DOHH2 (cell line): ENCODE measurements around the gene CNPY2.

Experiments used
- H3F3A ChIP-seq: fragments of 200-600 bp; sonication (generic), shearing (Covaris generic); 2 replicates; pipeline ENCODE4 v1.6.0; 2016; ENCODE audit warnings: antibody characterized with exemption, mild to moderate bottlenecking; ENCODE audit not compliant: control insufficient read depth, insufficient read depth
- H3K27ac ChIP-seq: fragments of 200-600 bp; sonication (generic); 2 replicates; pipeline ENCODE4 v1.5.1; 2014; ENCODE audit warnings: low read depth, mild to moderate bottlenecking, low read length, moderate library complexity
- H3K27me3 ChIP-seq: fragments of 200-600 bp; sonication (generic); 2 replicates; pipeline ENCODE4 v1.6.1; 2014; ENCODE audit warnings: mild to moderate bottlenecking, low read length, mixed read lengths; ENCODE audit not compliant: control insufficient read depth
- H3K36me3 ChIP-seq: fragments of 200-600 bp; sonication (generic); 2 replicates; pipeline ENCODE4 v1.6.1; 2014; ENCODE audit warnings: mild to moderate bottlenecking, low read length, moderate library complexity, mixed read lengths; ENCODE audit not compliant: control insufficient read depth
- H3K4me1 ChIP-seq: fragments of 200-600 bp; sonication (generic); 2 replicates; pipeline ENCODE4 v1.6.1; 2014; ENCODE audit warnings: mild to moderate bottlenecking, low read length, mixed read lengths; ENCODE audit not compliant: control insufficient read depth
- H3K4me2 ChIP-seq: fragments of 200-600 bp; sonication (generic); 2 replicates; pipeline ENCODE4 v1.6.0; 2014; ENCODE audit warnings: mild to moderate bottlenecking, low read length, moderate library complexity
- H3K4me3 ChIP-seq: fragments of 200-600 bp; sonication (generic); 2 replicates; pipeline ENCODE4 v1.5.1; 2014; ENCODE audit warnings: mild to moderate bottlenecking, low read length, mixed read lengths
- H3K79me2 ChIP-seq: fragments of 200-600 bp; sonication (generic); 2 replicates; pipeline ENCODE4 v1.6.1; 2014; ENCODE audit warnings: mild to moderate bottlenecking, low read length, mixed read lengths; ENCODE audit not compliant: control insufficient read depth
- H3K9me2 ChIP-seq: fragments of 200-600 bp; sonication (generic); replicated peaks from 2 replicates; pipeline ENCODE4 v1.6.1; 2014; ENCODE audit warnings: mild to moderate bottlenecking, low read length, mixed read lengths; ENCODE audit not compliant: control insufficient read depth
- H3K9me3 ChIP-seq: fragments of 200-600 bp; sonication (generic); 2 replicates; pipeline ENCODE4 v1.6.1; 2014; ENCODE audit warnings: antibody characterized with exemption, low read length, mixed read lengths; ENCODE audit not compliant: control insufficient read depth, insufficient read depth
- H4K20me1 ChIP-seq: fragments of 200-600 bp; sonication (generic); 2 replicates; pipeline ENCODE4 v1.6.0; 2014; ENCODE audit warnings: low read depth, mild to moderate bottlenecking, antibody characterized with exemption, low read length, moderate library complexity; ENCODE audit not compliant: control insufficient read depth, insufficient read depth
- EZH2phosphoT487 ChIP-seq: fragments of 200-600 bp; sonication (generic); IDR thresholded peaks from 2 replicates; pipeline ENCODE4 v1.6.1; 2017; ENCODE audit warnings: borderline replicate concordance, mild to moderate bottlenecking, antibody characterized with exemption, low read length, moderate library complexity, mixed read lengths
- TF ChIP-seq, protein P1 (sequence below): fragments of 200-600 bp; sonication (generic); IDR thresholded peaks from one replicate; pipeline ENCODE4 v1.5.1; 2014; ENCODE audit warnings: antibody characterized with exemption, mild to moderate bottlenecking, low read depth, low read length; ENCODE audit not compliant: poor library complexity, severe bottlenecking

The CNPY2 gene

DNA sequence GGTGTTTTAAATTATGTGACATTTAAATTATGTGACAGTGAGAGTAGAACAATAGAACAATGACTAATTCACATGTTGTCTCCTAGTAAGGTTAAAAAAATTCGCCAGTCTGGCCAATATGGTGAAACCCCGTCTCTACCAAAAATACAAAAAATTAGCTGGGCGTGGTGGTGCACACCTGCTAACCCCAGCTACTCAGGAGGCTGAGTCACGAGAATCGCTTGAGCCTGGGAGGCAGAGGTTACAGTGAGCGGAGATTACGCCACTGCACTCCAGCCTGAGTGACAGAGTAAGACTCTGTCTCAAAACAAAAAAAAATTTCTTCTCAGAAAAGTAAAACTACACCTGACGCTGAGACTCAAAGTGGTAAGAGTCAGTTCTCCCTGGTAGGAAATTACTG is 18.4 kb downstream of the CNPY2 start:
- TF ChIP-seq, protein P1, sequence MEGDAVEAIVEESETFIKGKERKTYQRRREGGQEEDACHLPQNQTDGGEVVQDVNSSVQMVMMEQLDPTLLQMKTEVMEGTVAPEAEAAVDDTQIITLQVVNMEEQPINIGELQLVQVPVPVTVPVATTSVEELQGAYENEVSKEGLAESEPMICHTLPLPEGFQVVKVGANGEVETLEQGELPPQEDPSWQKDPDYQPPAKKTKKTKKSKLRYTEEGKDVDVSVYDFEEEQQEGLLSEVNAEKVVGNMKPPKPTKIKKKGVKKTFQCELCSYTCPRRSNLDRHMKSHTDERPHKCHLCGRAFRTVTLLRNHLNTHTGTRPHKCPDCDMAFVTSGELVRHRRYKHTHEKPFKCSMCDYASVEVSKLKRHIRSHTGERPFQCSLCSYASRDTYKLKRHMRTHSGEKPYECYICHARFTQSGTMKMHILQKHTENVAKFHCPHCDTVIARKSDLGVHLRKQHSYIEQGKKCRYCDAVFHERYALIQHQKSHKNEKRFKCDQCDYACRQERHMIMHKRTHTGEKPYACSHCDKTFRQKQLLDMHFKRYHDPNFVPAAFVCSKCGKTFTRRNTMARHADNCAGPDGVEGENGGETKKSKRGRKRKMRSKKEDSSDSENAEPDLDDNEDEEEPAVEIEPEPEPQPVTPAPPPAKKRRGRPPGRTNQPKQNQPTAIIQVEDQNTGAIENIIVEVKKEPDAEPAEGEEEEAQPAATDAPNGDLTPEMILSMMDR, result no peak
- TF ChIP-seq EZH2phosphoT487, result no peak
- H3K4me2 ChIP-seq, result peak overlapping the region; percentile 94
- H3K79me2 ChIP-seq, result peaks cover 94% of the 10 kb centered on the region
- H3F3A ChIP-seq, result peaks cover 5% of the 10 kb centered on the region; the same call in 1 of the 2 replicates
- H3K9me3 ChIP-seq, result no peaks in the 10 kb centered on the region
- peak overlapping the region; percentile 72; the same call in 1 of the 2 replicates for H3K27ac ChIP-seq
- no peaks in the 10 kb centered on the region for H3K9me2 ChIP-seq
- peaks cover 54% of the 10 kb centered on the region for H3K4me1 ChIP-seq
- H3K4me3 ChIP-seq, result peak overlapping the region; percentile 92
- H3K36me3 ChIP-seq, result peaks cover 77% of the 10 kb centered on the region
- peaks cover 3% of the 10 kb centered on the region; the same call in 1 of the 2 replicates for H4K20me1 ChIP-seq
- H3K27me3 ChIP-seq, result no peaks in the 10 kb centered on the region

DNA sequence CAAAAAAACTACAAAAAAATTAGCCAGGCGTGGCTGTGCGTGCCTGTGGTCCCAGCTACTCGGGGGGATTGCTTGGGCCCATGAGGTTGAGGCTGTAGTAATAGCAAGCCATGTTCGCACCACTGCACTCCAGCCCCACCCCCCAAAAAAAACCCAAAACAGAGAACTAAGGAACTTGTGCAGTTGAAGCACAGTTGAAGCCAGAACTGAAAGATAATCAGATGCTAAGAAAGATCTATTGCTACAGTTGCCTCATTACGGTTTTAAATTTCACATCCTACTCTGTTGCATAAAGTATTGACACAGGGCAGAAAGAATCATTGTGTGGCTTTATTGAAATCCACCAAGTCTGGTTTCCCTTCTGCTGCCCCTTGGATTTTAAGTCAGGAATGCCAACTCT is 19.5 kb downstream of the CNPY2 start:
- H3K79me2 ChIP-seq, result peaks cover 95% of the 10 kb centered on the region
- peaks cover 77% of the 10 kb centered on the region for H3K36me3 ChIP-seq
- H3K4me3 ChIP-seq, result peak overlapping the region; percentile 92
- H3K27me3 ChIP-seq, result no peaks in the 10 kb centered on the region
- H3K9me3 ChIP-seq, result no peaks in the 10 kb centered on the region
- peaks cover 3% of the 10 kb centered on the region; the same call in 1 of the 2 replicates for H4K20me1 ChIP-seq
- no peak for TF ChIP-seq EZH2phosphoT487
- TF ChIP-seq, protein P1, result no peak
- H3K4me2 ChIP-seq, result peak overlapping the region; percentile 94
- H3K9me2 ChIP-seq, result no peaks in the 10 kb centered on the region
- no peaks in the 10 kb centered on the region for H3F3A ChIP-seq
- H3K4me1 ChIP-seq, result peaks cover 48% of the 10 kb centered on the region
- H3K27ac ChIP-seq, result no peak overlapping the region

DNA sequence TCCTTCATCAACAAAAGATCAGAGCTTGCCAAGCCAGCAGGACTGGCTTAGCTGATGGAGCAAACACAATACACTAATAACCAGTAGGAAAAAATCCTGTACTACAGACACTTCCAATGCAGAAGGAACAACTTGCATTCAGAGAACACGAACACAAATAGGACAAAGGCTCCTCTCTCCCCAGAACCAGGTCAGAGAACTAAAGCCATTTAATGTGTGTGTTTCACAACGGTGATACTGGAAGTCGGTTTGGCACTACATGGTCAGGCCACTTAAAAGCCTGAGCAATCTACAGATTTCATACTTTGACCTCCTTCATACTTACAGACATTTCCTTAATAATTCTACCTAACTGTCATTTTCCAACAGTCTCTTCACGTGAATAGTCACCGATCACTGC is 22.0 kb downstream of the CNPY2 start:
- Histone ChIP-seq H3K79me2 (peaks cover 99% of the 10 kb centered on the region), H3K9me2 (no peaks in the 10 kb centered on the region), H4K20me1 (peaks cover 11% of the 10 kb centered on the region; the same call in 1 of the 2 replicates), H3K4me1 (peaks cover 36% of the 10 kb centered on the region), H3K9me3 (no peaks in the 10 kb centered on the region), H3K4me2 (no peak overlapping the region), H3K36me3 (peaks cover 81% of the 10 kb centered on the region), H3K27me3 (no peaks in the 10 kb centered on the region), H3K27ac (no peak overlapping the region), H3K4me3 (no peak overlapping the region), H3F3A (peaks cover 7% of the 10 kb centered on the region)
- no peak for TF ChIP-seq EZH2phosphoT487
- TF ChIP-seq, protein P1, result no peak
